NCI-H146 (cell line): Measurements from ENCODE around the gene GRAPL.
"Not testable (repeated sequence)": the region's sequence is repeated elsewhere in the genome, so short reads cannot be mapped to it uniquely, and the experiment has no call there.

Experiments used
- DNase-seq: peaks from one replicate; lab custom pipeline; 2025; lab: John Stamatoyannopoulos, UW

The GRAPL gene

GRCh38 chr17:19188870-19189708 lies 61.7 kb downstream of the GRAPL start:
- DNase-seq: not testable (repeated sequence)

GRCh38 chr17:19189781-19190405 lies 62.5 kb downstream of the GRAPL start:
- not testable (repeated sequence) for DNase-seq

- DNase-seq: not testable (repeated sequence)
These were observed 69.2 kb downstream of the GRAPL start for GRCh38 chr17:19196382-19197204.

- not testable (repeated sequence) for DNase-seq
These were observed 75.1 kb downstream of the GRAPL start for GRCh38 chr17:19202448-19202847.

GRCh38 chr17:19203429-19203828 lies 76.0 kb downstream of the GRAPL start:
- not testable (repeated sequence) for DNase-seq
